SK-N-SH treated with all-trans-retinoic acid at 6 μM for 48 hours (cell line): Measurements from ENCODE around the gene ADGRF1.
A peak's percentile ranks its signal among the peaks of the same experiment; 100 is the strongest.
"Not testable (repeated sequence)": the region's sequence is repeated elsewhere in the genome, so short reads cannot be mapped to it uniquely, and the experiment has no call there.

ENCODE experiments used
- ATAC-seq: fragments of 200-7000 bp; cut with Tn5 transposase; 3 replicates; pipeline ENCODE4 v1.9.1; 2020; ENCODE audit warnings: mild to moderate bottlenecking, moderate library complexity
- ARNTL ChIP-seq: fragments of 450-650 bp; formaldehyde crosslinking; IDR thresholded peaks from 2 replicates; pipeline ENCODE4 v1.5.0; 2020; ENCODE audit warnings: low read depth, mild to moderate bottlenecking, moderate library complexity, borderline replicate concordance
- BACH2 ChIP-seq: fragments of 250-450 bp; sonication (Bioruptor Pico); IDR thresholded peaks from 2 replicates; pipeline ENCODE4 v1.9.0; 2021; ENCODE audit warnings: mild to moderate bottlenecking, borderline replicate concordance
- CREB5 ChIP-seq: fragments of 250-450 bp; sonication (Bioruptor Pico); IDR thresholded peaks from 2 replicates; pipeline ENCODE4 v1.5.1; 2020; ENCODE audit warnings: low read depth, mild to moderate bottlenecking, moderate library complexity
- CSDC2 ChIP-seq: fragments of 250-450 bp; sonication (Bioruptor Pico); IDR thresholded peaks from 2 replicates; pipeline ENCODE4 v1.5.0; 2020; ENCODE audit warnings: mild to moderate bottlenecking, moderate library complexity
- CSRNP3 ChIP-seq: fragments of 250-450 bp; sonication (Bioruptor Pico); IDR thresholded peaks from 2 replicates; pipeline ENCODE4 v1.5.1; 2021; ENCODE audit warnings: mild to moderate bottlenecking, moderate library complexity
- GLIS3 ChIP-seq: fragments of 250-450 bp; sonication (Bioruptor Pico); IDR thresholded peaks from 2 replicates; pipeline ENCODE4 v1.5.0; 2020; ENCODE audit warnings: mild to moderate bottlenecking, moderate library complexity
- OSR1 ChIP-seq: fragments of 250-450 bp; sonication (Bioruptor Pico); IDR thresholded peaks from 2 replicates; pipeline ENCODE4 v1.8.0; 2022; ENCODE audit warnings: moderate library complexity, mild to moderate bottlenecking, inconsistent platforms
- POU6F1 ChIP-seq: fragments of 250-450 bp; sonication (Bioruptor Pico); IDR thresholded peaks from 2 replicates; pipeline ENCODE4 v1.8.0; 2021; ENCODE audit warnings: low read depth, mild to moderate bottlenecking, moderate library complexity, borderline replicate concordance
- PPARA ChIP-seq: fragments of 250-450 bp; sonication (Bioruptor Pico); IDR thresholded peaks from 2 replicates; pipeline ENCODE4 v1.5.0; 2020; ENCODE audit warnings: mild to moderate bottlenecking, borderline replicate concordance
- TCF4 ChIP-seq: fragments of 250-450 bp; sonication (Bioruptor Pico); IDR thresholded peaks from 2 replicates; pipeline ENCODE4 v1.8.0; 2021; ENCODE audit warnings: mild to moderate bottlenecking, moderate library complexity, borderline replicate concordance
- TSHZ2 ChIP-seq: fragments of 250-450 bp; sonication (Bioruptor Pico); IDR thresholded peaks from 2 replicates; pipeline ENCODE4 v1.5.0; 2020; ENCODE audit warnings: mild to moderate bottlenecking, moderate library complexity
- ZC3H10 ChIP-seq: fragments of 250-450 bp; sonication (Bioruptor Pico); IDR thresholded peaks from 2 replicates; pipeline ENCODE4 v1.5.1; 2021; ENCODE audit warnings: mild to moderate bottlenecking, moderate library complexity
- ZFP30 ChIP-seq: fragments of 450-650 bp; formaldehyde crosslinking; IDR thresholded peaks from 2 replicates; pipeline ENCODE4 v1.5.0; 2022; ENCODE audit warnings: mild to moderate bottlenecking, moderate library complexity
- ZNF565 ChIP-seq: fragments of 450-650 bp; formaldehyde crosslinking; conservative IDR thresholded peaks from 2 replicates; pipeline ENCODE4 v1.5.0; 2020; ENCODE audit warnings: low read depth, mild to moderate bottlenecking, moderate library complexity
- ZNF8 ChIP-seq: fragments of 450-650 bp; formaldehyde crosslinking; IDR thresholded peaks from 2 replicates; pipeline ENCODE4 v1.5.0; 2020; ENCODE audit warnings: mild to moderate bottlenecking, moderate library complexity

Gene ADGRF1

GRCh38 chr6:46993846-46994245 is 48.3 kb downstream of the ADGRF1 start (continued):
- TF ChIP-seq POU6F1 (CRISPR knock-in tag): no peak
- TF ChIP-seq ZNF565 (CRISPR knock-in tag): no peak

GRCh38 chr6:46992391-46992790 is 49.7 kb downstream of the ADGRF1 start:
- not testable (repeated sequence) for ATAC-seq

GRCh38 chr6:46990818-46991510 is 51.2 kb downstream of the ADGRF1 start:
- peak; percentile 68 for ATAC-seq

GRCh38 chr6:46990031-46990644 is 52.0 kb downstream of the ADGRF1 start:
- ATAC-seq: no peak
- TF ChIP-seq BACH2 (CRISPR knock-in tag) (no peak), GLIS3 (no peak), OSR1 (CRISPR knock-in tag) (no peak), POU6F1 (CRISPR knock-in tag) (no peak), TCF4 (CRISPR knock-in tag) (no peak), ZC3H10 (CRISPR knock-in tag) (no peak), ZNF565 (CRISPR knock-in tag) (no peak), ZFP30 (CRISPR knock-in tag) (no peak), CSRNP3 (CRISPR knock-in tag) (no peak), TSHZ2 (CRISPR knock-in tag) (no peak), CREB5 (CRISPR knock-in tag) (no peak), PPARA (CRISPR knock-in tag) (no peak), ARNTL (no peak)

GRCh38 chr6:46989398-46989797 is 52.7 kb downstream of the ADGRF1 start:
- no peak for TF ChIP-seq OSR1 (CRISPR knock-in tag)
- ATAC-seq: no peak

GRCh38 chr6:46985943-46986342 is 56.2 kb downstream of the ADGRF1 start:
- no peak for ATAC-seq
- TF ChIP-seq ZNF8 (CRISPR knock-in tag): no peak
- no peak for TF ChIP-seq CSDC2 (CRISPR knock-in tag)
- no peak for TF ChIP-seq CREB5 (CRISPR knock-in tag)
- TF ChIP-seq, all 23 proteins: peak for 0
